ENCODE measurements around the gene CDKAL1.

DNA sequence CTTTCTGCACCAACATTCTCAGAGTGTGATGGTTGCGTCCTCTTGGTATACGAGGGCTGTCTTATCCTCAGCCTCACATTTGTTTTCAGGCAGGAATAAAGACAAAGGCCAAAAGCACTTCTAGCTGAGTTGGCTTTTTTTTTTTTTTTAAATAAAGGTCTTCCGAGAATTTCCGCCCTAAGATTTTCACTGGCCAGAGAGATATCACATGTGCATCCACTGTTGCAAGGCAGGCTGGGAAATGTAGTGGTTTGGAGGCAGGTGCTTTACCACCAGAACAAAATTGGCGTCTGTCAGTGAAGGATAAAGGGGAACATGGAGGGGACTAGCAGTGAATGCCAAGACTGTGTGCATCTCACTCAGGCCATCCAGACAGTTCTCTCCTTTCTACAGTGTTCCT lies 724.4 kb downstream of the CDKAL1 start:
- TF ChIP-seq, protein P1, sequence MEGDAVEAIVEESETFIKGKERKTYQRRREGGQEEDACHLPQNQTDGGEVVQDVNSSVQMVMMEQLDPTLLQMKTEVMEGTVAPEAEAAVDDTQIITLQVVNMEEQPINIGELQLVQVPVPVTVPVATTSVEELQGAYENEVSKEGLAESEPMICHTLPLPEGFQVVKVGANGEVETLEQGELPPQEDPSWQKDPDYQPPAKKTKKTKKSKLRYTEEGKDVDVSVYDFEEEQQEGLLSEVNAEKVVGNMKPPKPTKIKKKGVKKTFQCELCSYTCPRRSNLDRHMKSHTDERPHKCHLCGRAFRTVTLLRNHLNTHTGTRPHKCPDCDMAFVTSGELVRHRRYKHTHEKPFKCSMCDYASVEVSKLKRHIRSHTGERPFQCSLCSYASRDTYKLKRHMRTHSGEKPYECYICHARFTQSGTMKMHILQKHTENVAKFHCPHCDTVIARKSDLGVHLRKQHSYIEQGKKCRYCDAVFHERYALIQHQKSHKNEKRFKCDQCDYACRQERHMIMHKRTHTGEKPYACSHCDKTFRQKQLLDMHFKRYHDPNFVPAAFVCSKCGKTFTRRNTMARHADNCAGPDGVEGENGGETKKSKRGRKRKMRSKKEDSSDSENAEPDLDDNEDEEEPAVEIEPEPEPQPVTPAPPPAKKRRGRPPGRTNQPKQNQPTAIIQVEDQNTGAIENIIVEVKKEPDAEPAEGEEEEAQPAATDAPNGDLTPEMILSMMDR (IDR thresholded peaks at IDR 0.05; ENCODE audit: low read depth, low read length), result no peak
- TF ChIP-seq EZH2phosphoT487 (IDR thresholded peaks at IDR 0.05; ENCODE audit: low read depth), result no peak
